GM15510 (cell line): ENCODE results near the gene GMCL2.
A peak's percentile ranks its signal among the peaks of the same experiment; 100 is the strongest.

ENCODE experiments used
- POLR2A ChIP-seq: IDR thresholded peaks from 3 replicates; pipeline ENCODE4 v1.6.1; 2011; ENCODE audit warnings: borderline replicate concordance; ENCODE audit not compliant: insufficient read length; ENCODE audit errors: extremely low read depth

GMCL2 gene

GRCh38 chr5:178150977-178151734, 36.0 kb downstream of the GMCL2 start:
- TF ChIP-seq POLR2A, result peak; percentile 22

- TF ChIP-seq POLR2A, result no peak
Measured at GRCh38 chr5:178149199-178149932, 37.8 kb downstream of the GMCL2 start.

GRCh38 chr5:178147406-178147805, 39.8 kb downstream of the GMCL2 start:
- no peak for TF ChIP-seq POLR2A

GRCh38 chr5:178145965-178146820, 41.0 kb downstream of the GMCL2 start:
- no peak for TF ChIP-seq POLR2A

DNA sequence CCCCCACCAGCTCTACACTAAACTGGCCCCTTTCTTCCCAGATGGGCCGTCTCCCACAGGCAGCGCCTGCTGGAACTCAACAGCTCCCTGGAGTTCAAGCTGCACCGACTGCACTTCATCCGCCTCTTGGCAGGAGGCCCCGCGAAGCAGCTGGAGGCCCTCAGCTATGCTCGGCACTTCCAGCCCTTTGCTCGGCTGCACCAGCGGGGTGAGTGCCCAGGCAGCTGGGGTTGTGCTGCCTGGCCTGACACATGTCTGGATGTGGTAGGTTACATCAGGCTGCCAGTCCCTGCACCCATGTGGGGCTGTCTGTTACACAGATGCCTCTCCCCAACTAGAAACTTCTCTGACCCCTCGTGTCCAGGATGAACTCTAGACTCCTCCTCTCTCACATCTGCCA, 43.3 kb downstream of the GMCL2 start:
- no peak for TF ChIP-seq POLR2A

- no peak for TF ChIP-seq POLR2A
Measured at GRCh38 chr5:178143246-178143645, 43.9 kb downstream of the GMCL2 start.

DNA sequence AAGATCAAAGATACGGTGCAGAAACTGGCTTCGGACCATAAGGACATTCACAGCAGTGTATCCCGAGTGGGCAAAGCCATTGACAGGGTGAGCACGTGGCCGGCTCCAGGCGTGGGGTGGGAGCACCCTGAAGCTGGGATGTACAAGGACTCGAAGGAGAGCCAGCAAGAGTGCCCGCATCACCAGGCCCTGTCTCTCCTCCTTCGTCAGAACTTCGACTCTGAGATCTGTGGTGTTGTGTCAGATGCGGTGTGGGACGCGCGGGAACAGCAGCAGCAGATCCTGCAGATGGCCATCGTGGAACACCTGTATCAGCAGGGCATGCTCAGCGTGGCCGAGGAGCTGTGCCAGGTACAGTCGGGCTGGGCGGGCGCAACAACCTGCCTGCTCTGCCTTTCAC, 44.5 kb downstream of the GMCL2 start:
- no peak for TF ChIP-seq POLR2A

- TF ChIP-seq POLR2A, result no peak
Measured at GRCh38 chr5:178141550-178141949, 45.6 kb downstream of the GMCL2 start.

DNA sequence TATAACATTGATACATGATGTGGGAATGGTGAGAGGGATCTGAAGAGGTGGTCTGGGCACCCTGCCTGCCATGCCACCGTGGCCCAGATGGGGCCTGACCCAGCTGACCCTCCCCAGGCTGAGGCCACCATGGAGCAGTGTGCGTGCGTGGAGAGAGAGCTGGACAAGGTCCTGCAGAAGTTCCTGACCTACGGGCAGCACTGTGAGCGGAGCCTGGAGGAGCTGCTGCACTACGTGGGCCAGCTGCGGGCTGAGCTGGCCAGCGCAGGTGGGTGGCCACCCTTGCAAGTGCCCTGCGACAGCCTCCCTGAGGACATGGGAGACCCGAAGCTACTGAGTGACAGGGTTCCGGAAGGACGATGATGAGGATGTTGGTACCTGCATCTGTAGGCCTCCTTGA, 49.2 kb downstream of the GMCL2 start:
- TF ChIP-seq POLR2A, result no peak

GRCh38 chr5:178136990-178137389, 50.2 kb downstream of the GMCL2 start:
- no peak for TF ChIP-seq POLR2A
